A549 (cell line): ENCODE results near the gene NTHL1. TPM values are rescaled to one million over a fixed set of nuclear protein-coding genes. Genes with fewer than 3 reads are reported as not detected.

Source experiments
- ATAC-seq, 2 experiments: fragments of 200-7000 bp in 1 of 2; fragments of >200 bp in 1 of 2; cut with Nextera tagmentation in 1 of 2; cut with Tn5 transposase in 1 of 2; 3 replicates each; pipeline versions ENCODE4 v1.8.0 to v1.9.1; 2018 to 2020; ENCODE audit warnings: mild to moderate bottlenecking in 1 of 2, moderate library complexity in 1 of 2
- CTCF ChIA-PET: fragments of 300-600 bp; sonication (Branson Sonifier 250); formaldehyde crosslinking; extraction: SDS; loops from one replicate; lab custom pipeline; 2021; ENCODE audit warnings: antibody characterized with exemption, inconsistent platforms; lab: Yijun Ruan, JAX
- POLR2A ChIA-PET: fragments of 350-600 bp; formaldehyde crosslinking; extraction: SDS; loops from one replicate; lab custom pipeline; 2021; ENCODE audit warnings: antibody characterized with exemption, inconsistent platforms; lab: Yijun Ruan, JAX
- DNase-seq, 2 experiments: peaks; one replicate each; pipeline versions ENCODE4 v3.0.0 to v3.0.0-alpha.2; 2011 to 2016; ENCODE audit warnings: low read depth in 1 of 2, low spot score in 1 of 2
- FAIRE-seq: peaks from 2 replicates; lab custom pipeline; 2011; peaks lifted over from hg19 to GRCh38; lab: Jason Lieb, UNC
- H3K27ac ChIP-seq, 2 experiments: fragments of >200 bp; sonication (Bioruptor Twin); formaldehyde crosslinking; 3 replicates each; pipeline ENCODE4 v1.5.1; 2016 to 2017
- H3K4me1 ChIP-seq: fragments of >200 bp; sonication (Bioruptor Twin); formaldehyde crosslinking; 3 replicates; pipeline ENCODE4 v1.6.1; 2016
- H3K4me2 ChIP-seq: fragments of >200 bp; sonication (Bioruptor Twin); formaldehyde crosslinking; 3 replicates; pipeline ENCODE4 v1.6.1; 2016
- H3K4me3 ChIP-seq: fragments of >200 bp; sonication (Bioruptor Twin); formaldehyde crosslinking; 3 replicates; pipeline ENCODE4 v1.5.1; 2016
- H3K9me3 ChIP-seq: fragments of >200 bp; sonication (Bioruptor Twin); formaldehyde crosslinking; 3 replicates; pipeline ENCODE4 v1.6.1; 2016
- CBX2 ChIP-seq: fragments of 200-600 bp; sonication (generic); IDR thresholded peaks from 2 replicates; pipeline ENCODE4 v1.6.1; 2016; ENCODE audit warnings: low read depth, mild to moderate bottlenecking, borderline replicate concordance
- CEBPB ChIP-seq, 2 experiments: fragments of >200 bp in 1 of 2; sonication (Bioruptor Twin) in 1 of 2; formaldehyde crosslinking in 1 of 2; IDR thresholded peaks; 2 replicates each; pipeline ENCODE4 v1.6.1; 2012 to 2016
- CTCF ChIP-seq: fragments of >200 bp; sonication (Bioruptor Twin); formaldehyde crosslinking; IDR thresholded peaks from 3 replicates; pipeline ENCODE4 v1.5.1; 2016
- E2F6 ChIP-seq: IDR thresholded peaks from 2 replicates; pipeline ENCODE4 v1.6.1; 2012; ENCODE audit warnings: low read depth, borderline replicate concordance
- EHF ChIP-seq: fragments of 250-450 bp; sonication (Bioruptor Pico); IDR thresholded peaks from 2 replicates; pipeline ENCODE4 v1.5.0; 2020; ENCODE audit warnings: mild to moderate bottlenecking
- FOSL2 ChIP-seq, 2 experiments: fragments of 450-650 bp in 1 of 2; fragments of >200 bp in 1 of 2; sonication (Bioruptor Twin) in 1 of 2; formaldehyde crosslinking; IDR thresholded peaks; 2 replicates each; pipeline versions ENCODE4 v1.5.0 to v1.6.1; 2016 to 2020; ENCODE audit warnings: mild to moderate bottlenecking in 1 of 2, moderate library complexity in 1 of 2
- FOXS1 ChIP-seq: fragments of 250-450 bp; sonication (Bioruptor Pico); IDR thresholded peaks from 2 replicates; pipeline ENCODE4 v1.5.0; 2020; ENCODE audit warnings: mild to moderate bottlenecking, moderate library complexity
- HES2 ChIP-seq: fragments of >200 bp; sonication (Bioruptor Twin); formaldehyde crosslinking; IDR thresholded peaks from 2 replicates; pipeline ENCODE4 v1.6.1; 2016
- HOXA7 ChIP-seq: fragments of 250-450 bp; sonication (Bioruptor Pico); IDR thresholded peaks from 2 replicates; pipeline ENCODE4 v1.5.0; 2020; ENCODE audit warnings: mild to moderate bottlenecking, moderate library complexity
- HOXB5 ChIP-seq: fragments of 250-450 bp; sonication (Bioruptor Pico); IDR thresholded peaks from 2 replicates; pipeline ENCODE4 v1.5.0; 2020; ENCODE audit warnings: mild to moderate bottlenecking, moderate library complexity
- JUN ChIP-seq, 2 experiments: fragments of >200 bp; sonication (Bioruptor Twin); formaldehyde crosslinking; IDR thresholded peaks; 2 replicates in 1 of 2; 3 replicates in 1 of 2; pipeline ENCODE4 v1.6.1; 2016 to 2017
- MAX ChIP-seq: IDR thresholded peaks from 2 replicates; pipeline ENCODE4 v1.6.1; 2012
- MAZ ChIP-seq: fragments of 150-350 bp; IDR thresholded peaks from 2 replicates; pipeline ENCODE4 v1.6.1; 2014; ENCODE audit warnings: antibody characterized with exemption, low read depth, low read length, borderline replicate concordance
- MYC ChIP-seq: IDR thresholded peaks from 2 replicates; pipeline ENCODE4 v1.6.1; 2012; ENCODE audit warnings: mild to moderate bottlenecking, inconsistent platforms, low read length, improper control_type of control experiment, borderline replicate concordance
- NFE2L2 ChIP-seq: fragments of 150-350 bp; conservative IDR thresholded peaks from 2 replicates; pipeline ENCODE4 v1.6.1; 2014; ENCODE audit warnings: low read length
- PBX3 ChIP-seq: IDR thresholded peaks from 2 replicates; pipeline ENCODE4 v1.6.1; 2012
- PHF8 ChIP-seq: fragments of 200-600 bp; sonication (generic); IDR thresholded peaks from 2 replicates; pipeline ENCODE4 v1.6.1; 2016; ENCODE audit warnings: low read depth, mild to moderate bottlenecking, antibody characterized with exemption, moderate library complexity, borderline replicate concordance
- RNF2 ChIP-seq: fragments of 200-600 bp; sonication (generic); IDR thresholded peaks from 2 replicates; pipeline ENCODE4 v1.6.1; 2016; ENCODE audit warnings: low read depth, mild to moderate bottlenecking, antibody characterized with exemption, moderate library complexity, borderline replicate concordance
- ZC3H11A ChIP-seq: fragments of 450-650 bp; IDR thresholded peaks from 2 replicates; pipeline ENCODE4 v1.6.1; 2014; ENCODE audit warnings: antibody characterized with exemption, mild to moderate bottlenecking
- ZNF302 ChIP-seq: fragments of 250-450 bp; sonication (Bioruptor Pico); IDR thresholded peaks from 2 replicates; pipeline ENCODE4 v1.9.0; 2021; ENCODE audit warnings: inconsistent platforms, mild to moderate bottlenecking, moderate library complexity
- WGBS: methylation state at CpG from one replicate; pipeline ENCODE4 v1.1.6; 2017; ENCODE audit errors: missing lambda C conversion rate; 5-methylcytosine and 5-hydroxymethylcytosine counted together
- polyA plus RNA-seq, 4 experiments: library from polyadenylated mRNA; depleted of rRNA in 3 of 4; stranded (reverse); fragments of >200 nt; fragmentation: RNase III in 1 of 4; extraction: RNeasy Plus Mini Kit Qiagen cat#74134 plus additional on column Dnase treatment in 1 of 4; gene quantifications; 2 replicates in 3 of 4; 3 replicates in 1 of 4; pipeline ENCODE4 v1.2.3, GENCODE V29; 2011 to 2017

Gene NTHL1
- polyA plus RNA-seq, 2 of the 4 experiments (the other 2 are of a cell fraction), result 28.8 to 42.3 TPM

GRCh38 chr16:2061526-2061925 lies 13.9 kb upstream of the NTHL1 start:
- ChIA-PET POLR2A (no interaction called here), CTCF (interaction anchor here (0.8 to 3.7 kb wide), 10 partner anchors 10 to 79 kb away, joined by 3 to 14 read pairs (median 5); partner anchors contain the start of gene NHERF2)
- DNase-seq (no peak), FAIRE-seq (no peak), ATAC-seq (no peak)
- Histone ChIP-seq H3K27ac (no peak overlapping the region), H3K4me1 (no peaks in the 10 kb centered on the region), H3K9me3 (no peaks in the 10 kb centered on the region), H3K4me3 (no peak overlapping the region), H3K4me2 (no peak overlapping the region)
- WGBS, result 98% methylated on average over 11 of the region's 13 CpGs
- TF ChIP-seq CEBPB (IDR thresholded peaks at IDR 0.05) (no peak), CBX2 (no peak), MAX (no peak), HOXB5 (CRISPR knock-in tag) (no peak), HES2 (no peak), PBX3 (no peak), CTCF (no peak), HOXA7 (no peak), FOXS1 (CRISPR knock-in tag) (no peak), E2F6 (no peak)

GRCh38 chr16:2061023-2061422 lies 13.4 kb upstream of the NTHL1 start:
- no peak for ATAC-seq
- H3K9me3 ChIP-seq, result no peaks in the 10 kb centered on the region
- TF ChIP-seq HES2 (no peak), PHF8 (no peak), MAX (no peak), ZC3H11A (no peak), CEBPB (IDR thresholded peaks at IDR 0.05) (no peak), JUN (IDR thresholded peaks at IDR 0.05) (no peak), FOSL2 (IDR thresholded peaks at IDR 0.05) (no peak), FOSL2 (CRISPR knock-in tag; IDR thresholded peaks at IDR 0.05) (no peak), NFE2L2 (no peak), MAZ (no peak), MYC (no peak), RNF2 (no peak), EHF (CRISPR knock-in tag) (no peak), ZNF302 (CRISPR knock-in tag) (no peak)
- TF ChIP-seq, all 56 proteins: peak for 0
- FAIRE-seq (no peak), DNase-seq (no peak)
- 98% methylated on average over 18 of the region's 18 CpGs for WGBS
- POLR2A ChIA-PET, result no interaction called here
- no peak overlapping the region for H3K4me2 ChIP-seq
- no peaks in the 10 kb centered on the region for H3K4me1 ChIP-seq
- H3K4me3 ChIP-seq, result no peak overlapping the region
- no peak overlapping the region for H3K27ac ChIP-seq
- CTCF ChIA-PET, result interaction anchor here (0.8 to 3.7 kb wide), 7 partner anchors 12 to 79 kb away, joined by 3 to 14 read pairs (median 6); no protein-coding TSS in a partner anchor
